Measurements from ENCODE around the gene AXL. TPM values are rescaled to one million over a fixed set of nuclear protein-coding genes. Genes with fewer than 3 reads are reported as not detected.

The AXL gene
- total and polyA plus RNA-seq, 2 of the 13 experiments (the other 11 are each of a cell fraction or from before 2014, with no cell fraction given) = 0.71 to 5.9 TPM

- TF ChIP-seq ZEB1 (IDR thresholded peaks at IDR 0.05; ENCODE audit: insufficient replicate concordance, low read depth) = no peak
- TF ChIP-seq, protein P1, sequence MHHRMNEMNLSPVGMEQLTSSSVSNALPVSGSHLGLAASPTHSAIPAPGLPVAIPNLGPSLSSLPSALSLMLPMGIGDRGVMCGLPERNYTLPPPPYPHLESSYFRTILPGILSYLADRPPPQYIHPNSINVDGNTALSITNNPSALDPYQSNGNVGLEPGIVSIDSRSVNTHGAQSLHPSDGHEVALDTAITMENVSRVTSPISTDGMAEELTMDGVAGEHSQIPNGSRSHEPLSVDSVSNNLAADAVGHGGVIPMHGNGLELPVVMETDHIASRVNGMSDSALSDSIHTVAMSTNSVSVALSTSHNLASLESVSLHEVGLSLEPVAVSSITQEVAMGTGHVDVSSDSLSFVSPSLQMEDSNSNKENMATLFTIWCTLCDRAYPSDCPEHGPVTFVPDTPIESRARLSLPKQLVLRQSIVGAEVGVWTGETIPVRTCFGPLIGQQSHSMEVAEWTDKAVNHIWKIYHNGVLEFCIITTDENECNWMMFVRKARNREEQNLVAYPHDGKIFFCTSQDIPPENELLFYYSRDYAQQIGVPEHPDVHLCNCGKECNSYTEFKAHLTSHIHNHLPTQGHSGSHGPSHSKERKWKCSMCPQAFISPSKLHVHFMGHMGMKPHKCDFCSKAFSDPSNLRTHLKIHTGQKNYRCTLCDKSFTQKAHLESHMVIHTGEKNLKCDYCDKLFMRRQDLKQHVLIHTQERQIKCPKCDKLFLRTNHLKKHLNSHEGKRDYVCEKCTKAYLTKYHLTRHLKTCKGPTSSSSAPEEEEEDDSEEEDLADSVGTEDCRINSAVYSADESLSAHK (CRISPR knock-in tag; IDR thresholded peaks at IDR 0.05; ENCODE audit: borderline replicate concordance) = no peak
- peak; percentile 3; the same call in 1 of the 2 replicates for TF ChIP-seq ZNF143 (CRISPR knock-in tag; IDR thresholded peaks at IDR 0.05)
- TF ChIP-seq ZNF569 (CRISPR knock-in tag; IDR thresholded peaks at IDR 0.05; ENCODE audit: borderline replicate concordance) = no peak
- TF ChIP-seq ZNF329 (CRISPR knock-in tag; IDR thresholded peaks at IDR 0.05; ENCODE audit: low read depth) = no peak
- no peak for TF ChIP-seq NONO (IDR thresholded peaks at IDR 0.05)
- TF ChIP-seq NONO (CRISPR knock-in tag; conservative IDR thresholded peaks at IDR 0.05) = peak; percentile 74
- TF ChIP-seq SAFB2 (CRISPR knock-in tag; IDR thresholded peaks at IDR 0.05; ENCODE audit: borderline replicate concordance, low read depth) = peak; percentile 88; the same call in 1 of the 2 replicates
- TF ChIP-seq, protein P2, sequence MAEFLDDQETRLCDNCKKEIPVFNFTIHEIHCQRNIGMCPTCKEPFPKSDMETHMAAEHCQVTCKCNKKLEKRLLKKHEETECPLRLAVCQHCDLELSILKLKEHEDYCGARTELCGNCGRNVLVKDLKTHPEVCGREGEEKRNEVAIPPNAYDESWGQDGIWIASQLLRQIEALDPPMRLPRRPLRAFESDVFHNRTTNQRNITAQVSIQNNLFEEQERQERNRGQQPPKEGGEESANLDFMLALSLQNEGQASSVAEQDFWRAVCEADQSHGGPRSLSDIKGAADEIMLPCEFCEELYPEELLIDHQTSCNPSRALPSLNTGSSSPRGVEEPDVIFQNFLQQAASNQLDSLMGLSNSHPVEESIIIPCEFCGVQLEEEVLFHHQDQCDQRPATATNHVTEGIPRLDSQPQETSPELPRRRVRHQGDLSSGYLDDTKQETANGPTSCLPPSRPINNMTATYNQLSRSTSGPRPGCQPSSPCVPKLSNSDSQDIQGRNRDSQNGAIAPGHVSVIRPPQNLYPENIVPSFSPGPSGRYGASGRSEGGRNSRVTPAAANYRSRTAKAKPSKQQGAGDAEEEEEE (CRISPR knock-in tag; IDR thresholded peaks at IDR 0.05; ENCODE audit: borderline replicate concordance) = no peak
- peak; percentile 90 for TF ChIP-seq ZNF547 (CRISPR knock-in tag; IDR thresholded peaks at IDR 0.05)
- TF ChIP-seq NAIF1 (CRISPR knock-in tag; IDR thresholded peaks at IDR 0.05; ENCODE audit: borderline replicate concordance) = peak; percentile 89; the same call in 1 of the 2 replicates
- peak; percentile 93 for TF ChIP-seq CREB1 (IDR thresholded peaks at IDR 0.05)
- TF ChIP-seq CREB1 (CRISPR knock-in tag; IDR thresholded peaks at IDR 0.05) = peak; percentile 95
- no peak for TF ChIP-seq MLLT10 (CRISPR knock-in tag; IDR thresholded peaks at IDR 0.05)
- no peak for TF ChIP-seq RARG (CRISPR knock-in tag; IDR thresholded peaks at IDR 0.05; ENCODE audit: low read depth)
- peak; percentile 19 for TF ChIP-seq CBX1 (IDR thresholded peaks at IDR 0.05; ENCODE audit: low read depth)
- TF ChIP-seq ZNF878 (CRISPR knock-in tag; IDR thresholded peaks at IDR 0.05) = peak; percentile 60; the same call in 1 of the 2 replicates
- no peak for TF ChIP-seq ZNF503 (CRISPR knock-in tag; IDR thresholded peaks at IDR 0.05)
- TF ChIP-seq RBAK (CRISPR knock-in tag; IDR thresholded peaks at IDR 0.05) = no peak
- no peak; the same call in 1 of the 2 replicates for TF ChIP-seq KLF9 (CRISPR knock-in tag; IDR thresholded peaks at IDR 0.05; ENCODE audit: low read depth)
- TF ChIP-seq ZNF180 (CRISPR knock-in tag; IDR thresholded peaks at IDR 0.05; ENCODE audit: borderline replicate concordance, low read depth) = no peak
- no peak for TF ChIP-seq TRIM24 (CRISPR knock-in tag; IDR thresholded peaks at IDR 0.05)
- TF ChIP-seq ZNF879 (CRISPR knock-in tag; IDR thresholded peaks at IDR 0.05) = no peak
- TF ChIP-seq FOXJ3 (CRISPR knock-in tag; IDR thresholded peaks at IDR 0.05; ENCODE audit: borderline replicate concordance) = no peak
- no peak for TF ChIP-seq ZNF256 (CRISPR knock-in tag; conservative IDR thresholded peaks at IDR 0.05)
These were observed 45.0 kb downstream of the AXL start, which contains the start of gene HNRNPUL1 (continued) for GRCh38 chr19:41263850-41264580.

All from HepG2 (cell line).